ENCODE measurements around the gene HIRA. TPM values are rescaled to one million over a fixed set of nuclear protein-coding genes. Genes with fewer than 3 reads are reported as not detected.

The HIRA gene
- total and polyA plus RNA-seq, 11 donors = 3.7 to 25.4 (median 17.3) TPM

DNA sequence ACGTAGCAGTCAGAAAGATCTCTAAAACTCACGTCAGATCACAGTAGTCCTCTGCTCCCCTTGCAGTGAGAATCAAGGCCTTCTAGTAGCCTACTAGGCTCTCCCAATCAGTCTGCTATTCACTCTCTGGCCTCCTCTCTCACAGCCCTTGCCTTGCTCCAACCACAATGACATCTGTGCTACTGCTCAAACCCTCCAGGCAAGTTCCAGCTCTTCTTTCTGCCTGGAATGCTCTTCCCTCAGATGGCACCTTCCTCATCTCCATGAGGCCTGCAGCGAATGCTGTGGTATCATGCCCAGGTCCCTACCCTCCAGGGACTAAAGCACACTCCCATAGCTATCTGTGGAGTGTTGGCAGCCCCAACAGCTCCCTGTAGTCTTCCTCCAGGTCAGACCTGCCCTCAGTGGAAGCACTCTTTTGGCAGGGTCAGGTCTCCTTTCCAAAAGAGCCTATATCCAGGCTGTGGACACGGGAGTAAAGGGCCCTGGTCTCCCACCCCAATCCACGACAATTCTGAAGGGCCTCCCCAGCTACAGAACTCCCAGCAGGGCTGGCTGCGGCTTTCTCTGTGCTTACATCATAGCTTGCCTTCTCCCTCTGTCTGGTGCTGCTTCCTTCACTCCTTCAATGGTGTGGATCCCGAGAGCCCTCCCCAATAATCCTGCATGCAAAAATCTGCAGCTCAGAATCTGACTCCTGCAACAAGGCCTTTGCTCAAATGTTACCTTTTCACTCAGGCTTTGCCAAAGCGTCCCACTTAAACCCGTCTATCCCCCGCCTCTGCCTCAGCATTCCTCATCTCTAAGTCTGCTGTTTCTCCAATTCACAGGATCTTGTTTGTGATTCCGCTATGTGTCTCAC is 8.9 kb downstream of the HIRA start:
- H3K9me3 ChIP-seq = no peaks in the 10 kb centered on the region
- H3K4me1 ChIP-seq = peaks cover 0 to 67% (median 18%) of the 10 kb centered on the region in 12 donors
- no peak for DNase-seq
- TF ChIP-seq, protein P1, sequence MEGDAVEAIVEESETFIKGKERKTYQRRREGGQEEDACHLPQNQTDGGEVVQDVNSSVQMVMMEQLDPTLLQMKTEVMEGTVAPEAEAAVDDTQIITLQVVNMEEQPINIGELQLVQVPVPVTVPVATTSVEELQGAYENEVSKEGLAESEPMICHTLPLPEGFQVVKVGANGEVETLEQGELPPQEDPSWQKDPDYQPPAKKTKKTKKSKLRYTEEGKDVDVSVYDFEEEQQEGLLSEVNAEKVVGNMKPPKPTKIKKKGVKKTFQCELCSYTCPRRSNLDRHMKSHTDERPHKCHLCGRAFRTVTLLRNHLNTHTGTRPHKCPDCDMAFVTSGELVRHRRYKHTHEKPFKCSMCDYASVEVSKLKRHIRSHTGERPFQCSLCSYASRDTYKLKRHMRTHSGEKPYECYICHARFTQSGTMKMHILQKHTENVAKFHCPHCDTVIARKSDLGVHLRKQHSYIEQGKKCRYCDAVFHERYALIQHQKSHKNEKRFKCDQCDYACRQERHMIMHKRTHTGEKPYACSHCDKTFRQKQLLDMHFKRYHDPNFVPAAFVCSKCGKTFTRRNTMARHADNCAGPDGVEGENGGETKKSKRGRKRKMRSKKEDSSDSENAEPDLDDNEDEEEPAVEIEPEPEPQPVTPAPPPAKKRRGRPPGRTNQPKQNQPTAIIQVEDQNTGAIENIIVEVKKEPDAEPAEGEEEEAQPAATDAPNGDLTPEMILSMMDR (IDR thresholded peaks at IDR 0.05) = no peak
- no peak for TF ChIP-seq POLR2A (IDR thresholded peaks at IDR 0.05)
- no peaks in the 10 kb centered on the region for H3K36me3 ChIP-seq
- H3K27me3 ChIP-seq = no peaks in the 10 kb centered on the region
- no peak overlapping the region for H3K27ac ChIP-seq
- intact Hi-C loops (cut with DNase I) = no loop called here
- ATAC-seq = peak in 1 of 4 donors; percentile 13
- H3K4me3 ChIP-seq = no peak overlapping the region
- WGBS, 4 donors = 61 to 71% (median 69%) methylated on average over 11 of the region's 11 CpGs

DNA sequence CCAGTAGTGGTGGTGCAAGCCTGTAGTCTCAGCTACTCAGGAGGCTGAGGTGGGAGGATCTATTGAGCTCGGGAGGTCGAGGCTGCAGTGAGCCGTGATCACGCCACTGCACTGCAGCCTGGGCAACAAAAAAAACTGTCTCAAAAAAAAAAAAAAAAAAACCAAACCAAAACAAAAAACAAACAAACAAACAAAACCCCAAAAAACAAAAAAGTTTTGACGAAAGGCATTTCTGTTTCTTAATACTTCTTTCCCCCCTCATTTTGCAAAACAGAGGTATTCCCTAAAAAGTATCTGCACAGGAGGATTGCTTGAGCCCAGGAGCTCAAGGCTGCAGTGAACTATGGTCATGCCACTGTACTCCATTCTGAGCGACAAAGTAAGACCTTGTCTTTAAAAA is 11.2 kb downstream of the HIRA start:
- WGBS, 4 donors = 89 to 98% (median 93%) methylated on average over 6 of the region's 6 CpGs
- no peak for DNase-seq
- Histone ChIP-seq H3K36me3 (no peaks in the 10 kb centered on the region), H3K4me3 (no peak overlapping the region), H3K27ac (no peak overlapping the region), H3K9me3 (no peaks in the 10 kb centered on the region), H3K4me1 (peaks cover 0 to 45% (median 18%) of the 10 kb centered on the region in 12 donors), H3K27me3 (no peaks in the 10 kb centered on the region)
- intact Hi-C loops (cut with DNase I) = no loop called here
- no peak for ATAC-seq
- TF ChIP-seq POLR2A (IDR thresholded peaks at IDR 0.05) = no peak
- TF ChIP-seq, protein P1 (IDR thresholded peaks at IDR 0.05) = no peak

DNA sequence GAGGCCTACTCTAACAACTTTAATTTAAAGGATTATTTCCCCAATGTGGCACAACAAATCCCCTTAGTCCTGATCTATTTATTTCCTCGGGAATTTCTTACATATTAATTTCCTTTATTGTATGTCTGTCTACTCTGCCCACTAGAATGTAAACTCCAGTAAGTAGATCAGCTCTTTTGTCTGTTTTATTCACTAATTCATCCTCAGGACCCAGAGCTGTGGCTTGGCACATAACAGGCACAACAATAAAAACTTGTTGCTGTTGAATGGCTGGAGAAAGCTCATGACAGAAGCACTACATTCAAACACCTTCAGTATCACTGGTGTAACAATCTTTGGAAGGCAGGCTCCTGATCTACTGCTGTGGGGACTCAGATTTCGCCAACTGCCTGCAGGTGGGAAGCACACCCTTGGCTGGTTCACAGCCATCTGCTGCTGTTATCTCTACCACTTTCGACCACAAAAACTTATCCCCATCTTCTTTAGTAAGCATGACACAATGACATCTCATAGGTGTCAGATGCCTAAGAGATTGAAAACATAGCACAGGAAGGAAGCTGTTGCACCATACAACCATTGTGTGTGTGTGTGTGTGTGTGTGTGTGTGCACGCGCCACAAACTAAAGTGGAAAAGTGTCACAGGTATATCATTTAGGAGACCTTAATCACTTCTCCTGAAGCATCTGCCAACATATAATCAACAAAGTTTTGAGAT is 11.9 kb downstream of the HIRA start:
- peak overlapping the region in 2 of 12 donors; percentile 22 to 60 for H3K27ac ChIP-seq
- peaks cover 0 to 41% (median 18%) of the 10 kb centered on the region in 12 donors for H3K4me1 ChIP-seq
- H3K9me3 ChIP-seq = no peaks in the 10 kb centered on the region
- 51 to 73% (median 68%) methylated on average over 5 of the region's 5 CpGs for WGBS, 4 donors
- no peaks in the 10 kb centered on the region for H3K36me3 ChIP-seq
- H3K27me3 ChIP-seq = no peaks in the 10 kb centered on the region
- TF ChIP-seq, protein P1 (IDR thresholded peaks at IDR 0.05) = no peak
- TF ChIP-seq POLR2A (IDR thresholded peaks at IDR 0.05) = no peak
- no peak overlapping the region for H3K4me3 ChIP-seq
- intact Hi-C loops (cut with DNase I) = no loop called here
- DNase-seq = no peak
- ATAC-seq = peak in 1 of 4 donors; percentile 55

DNA sequence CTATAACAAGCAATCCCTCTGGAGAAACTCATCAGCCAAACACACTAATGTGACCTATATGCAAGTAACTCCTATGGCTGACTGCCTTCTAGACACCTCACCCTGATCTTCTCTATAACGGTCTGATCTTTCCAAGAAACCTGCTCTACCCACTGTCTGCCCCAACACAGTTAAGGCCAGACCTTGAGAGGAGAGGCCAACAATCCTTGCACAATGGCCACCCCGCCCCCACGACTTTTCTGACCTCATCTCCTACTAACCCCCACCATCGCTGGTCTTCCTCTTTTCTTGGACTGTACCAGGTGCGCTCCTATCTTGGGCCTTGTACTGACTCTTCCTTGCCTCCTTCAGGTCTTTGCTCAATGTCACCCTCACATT is 12.5 kb downstream of the HIRA start:
- WGBS, 4 donors = 79 to 83% (median 81%) methylated on average over 5 of the region's 5 CpGs
- Histone ChIP-seq H3K27ac (peak overlapping the region in 2 of 12 donors; percentile 22 to 60), H3K27me3 (no peaks in the 10 kb centered on the region), H3K36me3 (no peaks in the 10 kb centered on the region), H3K4me1 (peaks cover 0 to 36% (median 18%) of the 10 kb centered on the region in 12 donors), H3K4me3 (no peak overlapping the region), H3K9me3 (no peaks in the 10 kb centered on the region)
- no peak for DNase-seq
- TF ChIP-seq POLR2A (IDR thresholded peaks at IDR 0.05) = no peak
- TF ChIP-seq, protein P1 (IDR thresholded peaks at IDR 0.05) = no peak
- ATAC-seq = peak in 2 of 4 donors; percentile 36 to 46
- intact Hi-C loops (cut with DNase I) = no loop called here
